Measurements from ENCODE around the gene GNAQ. TPM values are rescaled to one million over a fixed set of nuclear protein-coding genes. Genes with fewer than 3 reads are reported as not detected.

Gene GNAQ
- total and polyA plus RNA-seq, 8 donors, result 13.1 to 75.3 (median 38.5) TPM

DNA sequence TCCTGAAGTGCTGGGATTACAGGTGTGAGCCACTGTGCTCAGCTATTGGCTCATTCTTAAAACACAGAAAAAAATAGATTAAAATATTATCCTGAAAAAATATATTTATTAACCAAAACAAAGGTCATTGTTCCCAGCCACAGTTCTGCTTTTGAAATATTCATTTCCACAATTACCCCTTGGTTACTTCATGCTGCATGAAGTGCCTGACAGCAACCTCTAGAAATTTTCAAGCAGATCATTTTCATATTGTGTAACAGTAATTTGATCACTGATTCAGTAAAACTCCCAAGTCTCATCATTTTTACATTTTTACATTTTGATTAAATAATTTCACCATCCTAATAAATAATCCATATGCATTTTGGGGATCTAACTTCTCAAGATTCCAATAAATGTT, 18.8 kb upstream of the GNAQ start:
- no peak overlapping the region for H3K27ac ChIP-seq
- intact Hi-C loops (cut with DNase I; ENCODE audit: low total_unique reads), result no loop called here
- TF ChIP-seq, protein P1, sequence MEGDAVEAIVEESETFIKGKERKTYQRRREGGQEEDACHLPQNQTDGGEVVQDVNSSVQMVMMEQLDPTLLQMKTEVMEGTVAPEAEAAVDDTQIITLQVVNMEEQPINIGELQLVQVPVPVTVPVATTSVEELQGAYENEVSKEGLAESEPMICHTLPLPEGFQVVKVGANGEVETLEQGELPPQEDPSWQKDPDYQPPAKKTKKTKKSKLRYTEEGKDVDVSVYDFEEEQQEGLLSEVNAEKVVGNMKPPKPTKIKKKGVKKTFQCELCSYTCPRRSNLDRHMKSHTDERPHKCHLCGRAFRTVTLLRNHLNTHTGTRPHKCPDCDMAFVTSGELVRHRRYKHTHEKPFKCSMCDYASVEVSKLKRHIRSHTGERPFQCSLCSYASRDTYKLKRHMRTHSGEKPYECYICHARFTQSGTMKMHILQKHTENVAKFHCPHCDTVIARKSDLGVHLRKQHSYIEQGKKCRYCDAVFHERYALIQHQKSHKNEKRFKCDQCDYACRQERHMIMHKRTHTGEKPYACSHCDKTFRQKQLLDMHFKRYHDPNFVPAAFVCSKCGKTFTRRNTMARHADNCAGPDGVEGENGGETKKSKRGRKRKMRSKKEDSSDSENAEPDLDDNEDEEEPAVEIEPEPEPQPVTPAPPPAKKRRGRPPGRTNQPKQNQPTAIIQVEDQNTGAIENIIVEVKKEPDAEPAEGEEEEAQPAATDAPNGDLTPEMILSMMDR (IDR thresholded peaks at IDR 0.05), result no peak
- TF ChIP-seq EP300 (IDR thresholded peaks at IDR 0.05), result no peak
- no peak for TF ChIP-seq POLR2A (IDR thresholded peaks at IDR 0.05)
- TF ChIP-seq POLR2AphosphoS5 (IDR thresholded peaks at IDR 0.05), result no peak

DNA sequence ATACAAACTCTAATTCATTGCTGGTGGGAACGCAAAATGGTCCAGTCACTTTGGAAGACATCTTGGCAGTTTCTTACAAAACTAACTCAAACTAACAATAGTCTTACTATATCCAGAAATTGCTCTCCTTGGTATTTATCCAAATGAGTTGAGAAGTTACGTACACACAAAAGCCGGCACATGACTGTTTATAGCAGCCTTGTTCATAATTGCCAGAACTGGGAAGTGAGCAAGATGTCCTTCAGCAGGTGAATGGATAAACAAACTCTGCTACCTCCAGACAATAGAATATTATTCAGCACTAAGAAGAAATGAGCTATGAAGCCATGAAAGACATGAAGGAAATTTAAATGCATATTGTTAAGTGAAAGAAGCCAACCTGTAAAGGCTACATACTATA, 17.9 kb upstream of the GNAQ start:
- Histone ChIP-seq H3K9me3 (no peaks in the 10 kb centered on the region), H3K27ac (no peak overlapping the region), H3K4me3 (no peak overlapping the region), H3K4me1 (peaks cover 0 to 6% (median 0%) of the 10 kb centered on the region in 4 donors), H3K27me3 (no peaks in the 10 kb centered on the region), H3K36me3 (no peaks in the 10 kb centered on the region)
- intact Hi-C loops (cut with DNase I; ENCODE audit: low total_unique reads), result no loop called here
- WGBS, 5 donors, result 50 to 63% (median 59%) methylated on average over 3 of the region's 3 CpGs
- no peak for DNase-seq
- TF ChIP-seq EP300 (IDR thresholded peaks at IDR 0.05) (no peak), POLR2AphosphoS5 (IDR thresholded peaks at IDR 0.05) (no peak), POLR2A (IDR thresholded peaks at IDR 0.05) (no peak)
- TF ChIP-seq, protein P1 (IDR thresholded peaks at IDR 0.05), result no peak

More for the DNA sequence above, 18.8 kb upstream of the GNAQ start:
- H3K9me3 ChIP-seq, result no peaks in the 10 kb centered on the region
- no peaks in the 10 kb centered on the region for H3K27me3 ChIP-seq
- H3K36me3 ChIP-seq, result no peaks in the 10 kb centered on the region
- H3K4me1 ChIP-seq, result peaks cover 0 to 7% (median 0%) of the 10 kb centered on the region in 4 donors
- no peak overlapping the region for H3K4me3 ChIP-seq
- no peak for DNase-seq

DNA sequence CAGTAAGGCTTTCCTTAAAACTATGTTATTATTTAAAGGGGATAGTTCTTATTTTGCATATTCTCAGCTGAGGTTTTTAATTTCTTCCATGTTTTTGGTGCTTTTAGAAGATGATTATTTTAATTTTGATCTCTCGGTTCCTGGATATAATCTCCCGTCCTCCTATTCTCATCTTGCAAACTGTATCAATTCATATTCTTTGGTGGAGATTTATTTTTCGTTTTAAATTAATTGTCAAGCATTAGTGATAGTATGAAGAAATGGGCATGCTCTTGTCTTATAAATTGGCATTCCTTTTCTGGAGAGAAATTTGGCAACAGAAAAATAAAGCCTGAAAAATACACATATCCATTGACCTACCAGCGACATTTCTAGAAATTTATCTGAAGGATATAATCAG, 15.5 kb upstream of the GNAQ start:
- Histone ChIP-seq H3K27ac (no peak overlapping the region), H3K4me3 (no peak overlapping the region), H3K9me3 (no peaks in the 10 kb centered on the region), H3K4me1 (peaks cover 0 to 5% (median 0%) of the 10 kb centered on the region in 4 donors), H3K27me3 (no peaks in the 10 kb centered on the region), H3K36me3 (no peaks in the 10 kb centered on the region)
- intact Hi-C loops (cut with DNase I; ENCODE audit: low total_unique reads), result no loop called here
- no peak for DNase-seq
- 64 to 83% (median 79%) methylated on average over 4 of the region's 4 CpGs for WGBS, 5 donors
- no peak for TF ChIP-seq EP300 (IDR thresholded peaks at IDR 0.05)
- no peak for TF ChIP-seq POLR2A (IDR thresholded peaks at IDR 0.05)
- TF ChIP-seq, protein P1 (IDR thresholded peaks at IDR 0.05), result no peak
- no peak for TF ChIP-seq POLR2AphosphoS5 (IDR thresholded peaks at IDR 0.05)

DNA sequence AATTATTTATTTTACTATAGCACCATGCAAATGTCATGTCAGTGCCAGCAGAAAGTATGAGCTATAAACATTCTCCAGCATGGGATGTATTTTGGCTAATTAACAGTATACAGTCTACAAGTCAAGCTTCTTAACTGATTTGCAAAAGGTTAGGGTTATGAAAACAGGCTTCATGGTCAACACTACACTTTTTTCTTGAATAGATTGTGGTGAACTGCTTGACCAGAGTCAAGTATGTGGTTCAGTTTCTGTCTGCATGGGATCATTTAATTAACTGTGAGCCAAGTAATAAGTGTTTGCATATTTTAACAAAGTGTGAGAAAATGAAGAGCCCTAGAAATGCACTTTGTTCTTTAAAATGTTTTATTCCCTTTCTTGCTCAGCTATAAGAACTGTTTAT, 14.5 kb upstream of the GNAQ start:
- H3K9me3 ChIP-seq, result no peaks in the 10 kb centered on the region
- TF ChIP-seq EP300 (IDR thresholded peaks at IDR 0.05) (no peak), POLR2A (IDR thresholded peaks at IDR 0.05) (no peak), POLR2AphosphoS5 (IDR thresholded peaks at IDR 0.05) (no peak)
- TF ChIP-seq, protein P1 (IDR thresholded peaks at IDR 0.05), result no peak
- intact Hi-C loops (cut with DNase I; ENCODE audit: low total_unique reads), result no loop called here
- H3K4me3 ChIP-seq, result no peak overlapping the region
- no peak for DNase-seq
- peaks cover 0 to 5% (median 0%) of the 10 kb centered on the region in 4 donors for H3K4me1 ChIP-seq
- no peaks in the 10 kb centered on the region for H3K36me3 ChIP-seq
- H3K27ac ChIP-seq, result no peak overlapping the region
- H3K27me3 ChIP-seq, result no peaks in the 10 kb centered on the region
